ENCODE data around the gene COL5A1.

Gene COL5A1

DNA sequence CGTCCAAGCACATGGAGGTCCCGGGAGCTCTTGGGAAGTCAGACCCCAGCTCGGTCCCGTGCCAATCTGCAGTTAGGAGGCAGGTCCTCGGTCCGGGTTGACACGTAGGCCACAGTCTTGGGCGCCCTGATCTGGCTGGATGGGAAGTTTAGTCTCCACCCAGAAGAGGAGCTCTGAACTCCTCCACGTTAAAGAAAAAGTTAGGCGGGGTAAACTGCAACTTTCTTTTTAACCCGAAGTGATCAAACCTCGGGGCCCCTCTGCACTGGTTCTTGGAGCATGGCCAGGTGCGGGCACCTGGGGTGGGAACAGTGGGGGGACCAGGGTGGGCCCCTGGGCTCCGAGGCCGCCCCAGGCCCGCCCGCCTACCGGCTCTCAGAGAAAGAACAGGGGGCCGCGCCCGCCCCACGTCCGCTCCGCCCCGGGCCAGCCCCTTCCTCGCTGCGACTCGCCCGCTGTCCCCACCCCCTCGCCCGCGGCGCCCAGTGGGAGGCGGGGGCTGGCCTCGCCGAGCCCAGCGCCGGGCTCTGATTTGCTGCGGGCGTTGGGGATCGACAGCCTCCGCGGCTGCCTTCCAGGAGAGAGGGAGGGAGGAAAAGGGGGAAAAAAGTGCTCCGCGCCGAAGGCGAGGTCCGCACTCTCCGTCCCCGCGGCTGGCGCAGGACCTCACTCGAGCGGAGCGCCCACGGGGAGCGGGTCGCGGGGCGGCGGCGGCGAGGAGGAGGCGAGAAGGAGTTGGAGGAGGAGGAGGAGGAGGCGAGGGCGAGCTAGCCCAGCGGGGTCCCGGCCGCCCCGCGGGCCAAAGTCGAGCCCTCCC lies at the start of gene COL5A1:
Gene COL5A1, plus strand, starts transcription at position 631 of the 817 bp plus-strand sequence. CDS start 385 bp downstream, outside the sequence.
- FAIRE-seq (peak; percentile 79), DNase-seq (ENCODE audit: insufficient read length, low spot score) (peak; percentile 81)

DNA sequence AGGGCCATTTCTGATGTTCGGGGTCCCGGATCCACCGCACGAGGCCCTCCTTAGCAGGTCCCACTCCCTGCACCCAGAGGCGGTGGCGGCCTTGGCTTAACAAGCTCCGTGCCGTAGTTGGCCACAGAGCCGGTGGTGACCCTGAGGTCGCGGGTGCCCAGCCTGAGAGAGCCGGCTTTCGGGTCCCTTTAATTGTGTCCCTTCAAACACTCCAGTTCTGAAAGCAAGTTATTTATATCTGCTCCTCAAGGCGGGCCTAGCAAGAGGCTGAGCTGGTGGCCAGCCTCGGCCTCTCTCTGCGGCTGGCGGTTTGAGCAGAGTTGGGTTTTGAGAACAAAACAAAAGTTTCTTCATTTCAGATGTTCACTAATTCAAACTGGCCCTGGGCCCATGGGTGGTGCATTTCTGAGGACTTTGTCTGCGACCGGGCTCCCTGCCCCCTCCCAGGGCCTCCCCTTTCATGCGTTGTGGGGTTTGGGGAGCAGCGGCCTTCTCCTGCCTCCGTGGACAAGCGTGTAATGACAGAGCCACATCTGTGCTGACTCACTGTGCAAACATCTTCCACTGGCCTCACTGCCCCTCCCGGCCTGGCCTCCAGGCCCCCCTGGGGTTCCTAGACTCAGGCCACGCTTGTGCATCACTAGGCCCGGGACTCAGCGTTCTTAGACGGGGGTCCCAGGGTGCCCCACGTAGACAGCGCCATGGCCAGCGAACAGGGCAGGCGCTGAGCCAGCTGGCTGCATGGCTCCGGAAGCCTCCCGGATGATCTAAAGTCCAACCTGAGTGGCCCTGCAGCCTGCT lies 49.4 kb upstream of the COL5A1 start:
- no peak for DNase-seq (ENCODE audit: insufficient read length, low spot score)
- FAIRE-seq = no peak

GRCh38 chr9:134592819-134593200 lies 48.8 kb upstream of the COL5A1 start:
- no peak for FAIRE-seq

GRCh38 chr9:134593286-134594077 lies 48.1 kb upstream of the COL5A1 start:
- DNase-seq (ENCODE audit: insufficient read length, low spot score) = no peak
- FAIRE-seq = no peak

More at GRCh38 chr9:134592819-134593200, 48.8 kb upstream of the COL5A1 start:
- no peak for DNase-seq (ENCODE audit: insufficient read length, low spot score)

DNA sequence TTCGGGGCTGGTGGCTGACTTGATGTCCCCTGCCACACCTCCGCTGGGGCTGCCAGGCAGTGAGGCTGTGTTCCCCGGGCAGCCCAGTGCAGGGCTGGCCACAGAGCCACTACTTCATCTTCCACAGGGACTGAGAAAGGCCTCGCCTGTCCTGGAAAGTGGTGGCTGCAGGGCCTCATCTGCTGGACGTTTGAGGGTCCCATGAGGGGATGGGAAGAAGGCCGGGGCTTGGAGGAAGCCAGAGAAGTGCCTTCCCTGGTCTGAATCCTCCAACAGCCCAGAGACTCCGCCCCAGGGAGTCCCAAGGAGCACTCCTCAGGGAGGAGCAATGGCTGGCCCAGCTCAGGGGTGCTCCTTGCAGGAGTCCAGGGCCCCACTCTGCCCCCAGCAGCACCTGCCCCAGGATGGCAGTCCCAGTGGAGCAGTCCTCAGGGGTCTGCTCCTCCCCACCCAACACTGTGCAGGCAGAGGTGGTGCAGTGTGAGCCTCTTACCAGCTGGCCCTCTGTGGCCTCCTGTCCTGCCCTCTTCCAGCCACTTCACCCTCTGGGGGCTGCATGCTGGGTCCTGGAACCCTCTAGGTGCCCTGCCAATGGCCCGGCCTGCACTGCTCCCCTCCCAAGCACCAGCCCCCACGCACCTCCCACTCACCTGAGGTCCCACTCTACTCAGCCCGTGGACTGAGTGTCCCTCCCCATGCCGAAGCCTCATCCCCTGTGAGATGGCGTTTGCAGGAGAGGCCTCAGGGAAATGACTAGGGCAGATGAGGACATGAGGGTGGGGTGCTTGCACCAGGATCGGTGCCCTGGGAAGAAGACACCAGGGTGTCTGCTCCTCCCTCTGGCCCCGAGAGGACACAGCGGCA lies 47.3 kb upstream of the COL5A1 start:
- FAIRE-seq (no peak), DNase-seq (ENCODE audit: insufficient read length, low spot score) (no peak)

- FAIRE-seq (no peak), DNase-seq (ENCODE audit: insufficient read length, low spot score) (no peak)
Measured at GRCh38 chr9:134595014-134595413, 46.6 kb upstream of the COL5A1 start.

DNA sequence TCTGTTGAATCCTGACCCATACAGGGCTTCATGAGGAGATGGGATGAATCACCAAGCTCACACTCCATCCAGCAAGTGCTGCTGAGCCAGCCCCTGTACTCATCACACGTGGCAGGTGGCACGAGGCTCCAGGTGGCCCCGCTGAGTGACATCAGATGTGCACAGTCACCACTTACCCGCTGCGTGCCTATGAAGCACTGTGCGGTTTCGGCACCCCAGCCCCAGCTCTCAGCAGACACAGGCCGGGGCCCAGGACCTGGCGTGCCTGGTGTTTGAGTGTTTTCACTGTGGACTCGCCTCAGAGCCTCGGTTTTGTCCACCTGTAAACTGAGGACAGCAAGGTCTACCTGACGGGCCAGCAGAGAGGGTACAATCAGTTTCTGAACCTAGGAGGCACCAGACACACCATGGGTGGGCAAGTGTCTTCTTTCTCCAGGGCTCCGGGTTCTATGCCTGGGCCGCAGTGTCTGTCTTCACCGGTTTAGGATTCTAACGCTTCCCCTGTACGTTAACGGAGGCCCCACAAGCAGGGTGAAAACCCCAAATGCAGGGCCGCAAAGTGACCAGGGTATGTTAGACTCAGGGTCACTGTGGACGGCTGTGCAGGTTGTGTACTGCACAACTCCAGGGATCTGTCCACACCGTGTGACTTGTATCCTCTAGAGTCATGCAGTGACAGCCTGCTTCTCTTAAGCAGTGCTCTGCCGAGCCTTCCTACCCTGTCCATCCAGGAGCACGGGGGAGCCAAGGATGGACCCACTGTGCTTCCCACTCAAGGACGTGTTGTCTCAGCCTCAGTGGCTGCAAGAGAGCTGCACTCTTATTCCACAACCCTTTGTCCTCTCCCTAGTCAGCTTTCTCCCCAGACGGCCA lies 44.3 kb upstream of the COL5A1 start:
- FAIRE-seq (no peak), DNase-seq (ENCODE audit: insufficient read length, low spot score) (no peak)

GRCh38 chr9:134597957-134598883 lies 43.4 kb upstream of the COL5A1 start:
- FAIRE-seq = no peak
- no peak for DNase-seq (ENCODE audit: insufficient read length, low spot score)

GRCh38 chr9:134598884-134599245 lies 42.7 kb upstream of the COL5A1 start:
- FAIRE-seq (no peak), DNase-seq (ENCODE audit: insufficient read length, low spot score) (no peak)

GRCh38 chr9:134600371-134600770 lies 41.2 kb upstream of the COL5A1 start:
- FAIRE-seq = no peak

GRCh38 chr9:134600836-134601638 lies 40.6 kb upstream of the COL5A1 start:
- FAIRE-seq (no peak), DNase-seq (ENCODE audit: insufficient read length, low spot score) (no peak)

More at GRCh38 chr9:134600371-134600770, 41.2 kb upstream of the COL5A1 start:
- DNase-seq (ENCODE audit: insufficient read length, low spot score) = no peak

- FAIRE-seq = no peak
Measured at GRCh38 chr9:134601764-134602163, 39.8 kb upstream of the COL5A1 start.

DNA sequence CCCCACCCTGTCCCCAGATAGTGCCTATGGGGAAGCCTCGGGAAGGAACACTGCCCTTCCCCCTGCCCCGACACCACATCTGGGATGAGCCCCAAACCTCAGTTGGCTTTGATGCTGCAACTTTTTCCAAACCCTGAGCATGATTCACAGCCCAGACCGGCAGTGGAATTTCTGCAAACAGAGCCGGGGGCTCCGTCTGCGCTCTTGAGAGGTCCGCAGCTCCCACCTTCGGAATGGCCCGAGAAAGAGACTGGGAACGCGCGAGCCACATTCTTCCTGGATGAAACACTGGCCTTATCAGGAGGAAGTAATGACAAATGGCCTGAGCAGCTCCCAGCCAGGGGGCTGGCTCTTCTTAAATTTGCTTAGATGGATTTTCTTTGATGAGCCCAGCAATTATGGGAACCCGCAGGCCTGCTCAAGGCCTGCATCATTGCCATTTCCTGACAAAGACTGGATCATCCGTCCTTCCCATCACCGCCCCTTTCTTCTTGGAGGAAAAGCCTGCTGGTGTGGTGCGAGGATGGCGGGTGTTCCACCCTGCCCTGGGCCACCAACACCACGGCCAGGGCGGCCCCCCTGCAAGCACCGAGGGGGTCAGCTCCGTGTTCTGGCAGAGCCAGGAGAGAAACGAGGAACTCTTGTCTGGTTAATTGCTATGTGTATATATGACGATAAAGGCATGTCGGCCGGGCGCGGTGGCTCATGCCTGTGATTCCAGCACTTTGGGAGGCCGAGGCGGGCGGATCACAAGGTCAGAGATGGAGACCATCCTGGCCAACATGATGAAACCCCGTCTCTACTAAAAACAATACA lies 38.8 kb upstream of the COL5A1 start:
- DNase-seq (ENCODE audit: insufficient read length, low spot score) (peak; percentile 83), FAIRE-seq (peak; percentile 4)

More at GRCh38 chr9:134601764-134602163, 39.8 kb upstream of the COL5A1 start:
- no peak for DNase-seq (ENCODE audit: insufficient read length, low spot score)

DNA sequence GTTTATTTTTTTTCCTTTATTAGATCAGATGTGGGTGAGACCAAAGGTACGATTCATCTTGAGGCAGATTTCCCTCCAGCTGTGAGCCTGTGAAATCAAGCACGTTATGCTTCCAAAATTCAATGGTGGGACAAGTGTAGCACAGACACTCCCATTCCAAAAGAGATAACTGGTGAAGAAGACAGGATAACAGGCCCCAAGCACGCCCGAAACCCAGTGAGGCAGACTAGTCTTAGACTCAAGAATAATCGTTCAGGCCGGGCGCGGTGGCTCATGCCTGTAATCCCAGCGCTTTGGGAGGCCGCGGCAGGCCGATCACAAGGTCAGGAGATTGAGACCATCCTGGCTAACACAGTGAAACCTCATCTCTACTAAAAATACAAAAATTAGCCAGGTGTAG lies 36.8 kb upstream of the COL5A1 start:
- FAIRE-seq = no peak
- no peak for DNase-seq (ENCODE audit: insufficient read length, low spot score)

- DNase-seq (ENCODE audit: insufficient read length, low spot score) (no peak), FAIRE-seq (no peak)
Measured at GRCh38 chr9:134605351-134605965, 36.1 kb upstream of the COL5A1 start.

- FAIRE-seq = no peak
- DNase-seq (ENCODE audit: insufficient read length, low spot score) = no peak
Measured at GRCh38 chr9:134605966-134606357, 35.6 kb upstream of the COL5A1 start.
